DOHH2 (cell line): ENCODE data around the gene PIK3R2.

Source experiments
- H3F3A ChIP-seq: fragments of 200-600 bp; sonication (generic), shearing (Covaris generic); 2 replicates; pipeline ENCODE4 v1.6.0; 2016; ENCODE audit warnings: antibody characterized with exemption, mild to moderate bottlenecking; ENCODE audit not compliant: control insufficient read depth, insufficient read depth
- H3K27ac ChIP-seq: fragments of 200-600 bp; sonication (generic); 2 replicates; pipeline ENCODE4 v1.5.1; 2014; ENCODE audit warnings: low read depth, mild to moderate bottlenecking, low read length, moderate library complexity
- H3K27me3 ChIP-seq: fragments of 200-600 bp; sonication (generic); 2 replicates; pipeline ENCODE4 v1.6.1; 2014; ENCODE audit warnings: mild to moderate bottlenecking, low read length, mixed read lengths; ENCODE audit not compliant: control insufficient read depth
- H3K36me3 ChIP-seq: fragments of 200-600 bp; sonication (generic); 2 replicates; pipeline ENCODE4 v1.6.1; 2014; ENCODE audit warnings: mild to moderate bottlenecking, low read length, moderate library complexity, mixed read lengths; ENCODE audit not compliant: control insufficient read depth
- H3K4me1 ChIP-seq: fragments of 200-600 bp; sonication (generic); 2 replicates; pipeline ENCODE4 v1.6.1; 2014; ENCODE audit warnings: mild to moderate bottlenecking, low read length, mixed read lengths; ENCODE audit not compliant: control insufficient read depth
- H3K4me2 ChIP-seq: fragments of 200-600 bp; sonication (generic); 2 replicates; pipeline ENCODE4 v1.6.0; 2014; ENCODE audit warnings: mild to moderate bottlenecking, low read length, moderate library complexity
- H3K4me3 ChIP-seq: fragments of 200-600 bp; sonication (generic); 2 replicates; pipeline ENCODE4 v1.5.1; 2014; ENCODE audit warnings: mild to moderate bottlenecking, low read length, mixed read lengths
- H3K79me2 ChIP-seq: fragments of 200-600 bp; sonication (generic); 2 replicates; pipeline ENCODE4 v1.6.1; 2014; ENCODE audit warnings: mild to moderate bottlenecking, low read length, mixed read lengths; ENCODE audit not compliant: control insufficient read depth
- H3K9me2 ChIP-seq: fragments of 200-600 bp; sonication (generic); replicated peaks from 2 replicates; pipeline ENCODE4 v1.6.1; 2014; ENCODE audit warnings: mild to moderate bottlenecking, low read length, mixed read lengths; ENCODE audit not compliant: control insufficient read depth
- H3K9me3 ChIP-seq: fragments of 200-600 bp; sonication (generic); 2 replicates; pipeline ENCODE4 v1.6.1; 2014; ENCODE audit warnings: antibody characterized with exemption, low read length, mixed read lengths; ENCODE audit not compliant: control insufficient read depth, insufficient read depth
- H4K20me1 ChIP-seq: fragments of 200-600 bp; sonication (generic); 2 replicates; pipeline ENCODE4 v1.6.0; 2014; ENCODE audit warnings: low read depth, mild to moderate bottlenecking, antibody characterized with exemption, low read length, moderate library complexity; ENCODE audit not compliant: control insufficient read depth, insufficient read depth
- EZH2phosphoT487 ChIP-seq: fragments of 200-600 bp; sonication (generic); IDR thresholded peaks from 2 replicates; pipeline ENCODE4 v1.6.1; 2017; ENCODE audit warnings: borderline replicate concordance, mild to moderate bottlenecking, antibody characterized with exemption, low read length, moderate library complexity, mixed read lengths
- TF ChIP-seq, protein P1 (sequence below): fragments of 200-600 bp; sonication (generic); IDR thresholded peaks from one replicate; pipeline ENCODE4 v1.5.1; 2014; ENCODE audit warnings: antibody characterized with exemption, mild to moderate bottlenecking, low read depth, low read length; ENCODE audit not compliant: poor library complexity, severe bottlenecking

The PIK3R2 gene

DNA sequence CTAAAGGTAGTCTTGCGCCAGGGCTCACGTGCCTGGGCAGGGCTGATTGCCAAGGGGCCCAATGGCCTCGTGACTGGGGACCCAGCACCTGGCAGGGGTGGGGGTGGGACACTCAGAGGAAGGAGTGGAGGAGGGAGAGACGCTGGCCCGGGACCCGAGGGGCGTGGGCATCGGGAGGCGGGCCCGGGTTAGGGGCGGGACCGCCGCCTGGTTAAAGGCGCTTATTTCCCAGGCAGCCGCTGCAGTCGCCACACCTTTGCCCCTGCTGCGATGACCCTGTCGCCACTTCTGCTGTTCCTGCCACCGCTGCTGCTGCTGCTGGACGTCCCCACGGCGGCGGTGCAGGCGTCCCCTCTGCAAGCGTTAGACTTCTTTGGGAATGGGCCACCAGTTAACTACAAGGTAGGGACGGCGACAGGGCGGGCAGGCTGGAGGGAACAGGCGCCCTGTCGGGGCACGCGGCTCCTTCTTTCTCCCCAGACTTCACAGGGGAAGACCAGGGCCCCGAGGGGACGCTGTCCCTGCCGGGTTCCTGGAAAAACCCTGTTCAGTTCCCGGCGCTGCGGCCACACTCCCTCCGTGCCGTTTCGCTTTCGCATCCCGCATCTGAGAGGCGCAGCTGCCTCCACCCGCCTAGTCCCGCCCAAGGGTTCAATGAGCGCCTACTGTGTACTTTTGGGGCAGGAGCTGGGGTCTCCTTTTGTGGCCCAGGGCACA is 20.8 kb downstream of the PIK3R2 start, which contains the start of gene IFI30:
IFI30 (plus strand) TSS at position 242 of the 717 bp plus-strand sequence; CDS start at position 271, 29 bp downstream.
- Histone ChIP-seq H3K4me2 (peak within 1 kb of the TSS; percentile 99), H3K79me2 (peaks cover 46% of the 10 kb centered on the region), H3K36me3 (peaks cover 49% of the 10 kb centered on the region), H3K9me3 (no peaks in the 10 kb centered on the region), H3K4me3 (peak within 1 kb of the TSS; percentile 96), H4K20me1 (peaks cover 9% of the 10 kb centered on the region), H3F3A (peaks cover 36% of the 10 kb centered on the region), H3K9me2 (no peaks in the 10 kb centered on the region), H3K4me1 (peaks cover 73% of the 10 kb centered on the region), H3K27ac (peak within 1 kb of the TSS; percentile 97), H3K27me3 (no peaks in the 10 kb centered on the region)
- no peak for TF ChIP-seq EZH2phosphoT487
- TF ChIP-seq, protein P1, sequence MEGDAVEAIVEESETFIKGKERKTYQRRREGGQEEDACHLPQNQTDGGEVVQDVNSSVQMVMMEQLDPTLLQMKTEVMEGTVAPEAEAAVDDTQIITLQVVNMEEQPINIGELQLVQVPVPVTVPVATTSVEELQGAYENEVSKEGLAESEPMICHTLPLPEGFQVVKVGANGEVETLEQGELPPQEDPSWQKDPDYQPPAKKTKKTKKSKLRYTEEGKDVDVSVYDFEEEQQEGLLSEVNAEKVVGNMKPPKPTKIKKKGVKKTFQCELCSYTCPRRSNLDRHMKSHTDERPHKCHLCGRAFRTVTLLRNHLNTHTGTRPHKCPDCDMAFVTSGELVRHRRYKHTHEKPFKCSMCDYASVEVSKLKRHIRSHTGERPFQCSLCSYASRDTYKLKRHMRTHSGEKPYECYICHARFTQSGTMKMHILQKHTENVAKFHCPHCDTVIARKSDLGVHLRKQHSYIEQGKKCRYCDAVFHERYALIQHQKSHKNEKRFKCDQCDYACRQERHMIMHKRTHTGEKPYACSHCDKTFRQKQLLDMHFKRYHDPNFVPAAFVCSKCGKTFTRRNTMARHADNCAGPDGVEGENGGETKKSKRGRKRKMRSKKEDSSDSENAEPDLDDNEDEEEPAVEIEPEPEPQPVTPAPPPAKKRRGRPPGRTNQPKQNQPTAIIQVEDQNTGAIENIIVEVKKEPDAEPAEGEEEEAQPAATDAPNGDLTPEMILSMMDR, result no peak

DNA sequence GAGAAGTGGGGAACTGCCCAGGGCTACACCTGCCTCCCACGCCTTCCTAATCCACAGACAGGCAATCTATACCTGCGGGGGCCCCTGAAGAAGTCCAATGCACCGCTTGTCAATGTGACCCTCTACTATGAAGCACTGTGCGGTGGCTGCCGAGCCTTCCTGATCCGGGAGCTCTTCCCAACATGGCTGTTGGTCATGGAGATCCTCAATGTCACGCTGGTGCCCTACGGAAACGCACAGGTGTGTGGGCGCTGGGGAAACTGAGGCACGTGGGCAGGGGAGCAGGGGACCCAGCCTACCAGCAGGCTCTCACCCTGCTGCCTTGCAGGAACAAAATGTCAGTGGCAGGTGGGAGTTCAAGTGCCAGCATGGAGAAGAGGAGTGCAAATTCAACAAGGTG is 22.0 kb downstream of the PIK3R2 start:
- Histone ChIP-seq H3K4me3 (peak overlapping the region; percentile 96), H3K79me2 (peaks cover 46% of the 10 kb centered on the region), H3K9me3 (no peaks in the 10 kb centered on the region), H3K4me1 (peaks cover 73% of the 10 kb centered on the region), H4K20me1 (peaks cover 9% of the 10 kb centered on the region), H3F3A (peaks cover 36% of the 10 kb centered on the region), H3K27me3 (no peaks in the 10 kb centered on the region), H3K9me2 (no peaks in the 10 kb centered on the region), H3K27ac (peak overlapping the region; percentile 97), H3K36me3 (peaks cover 52% of the 10 kb centered on the region), H3K4me2 (peak overlapping the region; percentile 99)
- no peak for TF ChIP-seq EZH2phosphoT487
- TF ChIP-seq, protein P1, result no peak

DNA sequence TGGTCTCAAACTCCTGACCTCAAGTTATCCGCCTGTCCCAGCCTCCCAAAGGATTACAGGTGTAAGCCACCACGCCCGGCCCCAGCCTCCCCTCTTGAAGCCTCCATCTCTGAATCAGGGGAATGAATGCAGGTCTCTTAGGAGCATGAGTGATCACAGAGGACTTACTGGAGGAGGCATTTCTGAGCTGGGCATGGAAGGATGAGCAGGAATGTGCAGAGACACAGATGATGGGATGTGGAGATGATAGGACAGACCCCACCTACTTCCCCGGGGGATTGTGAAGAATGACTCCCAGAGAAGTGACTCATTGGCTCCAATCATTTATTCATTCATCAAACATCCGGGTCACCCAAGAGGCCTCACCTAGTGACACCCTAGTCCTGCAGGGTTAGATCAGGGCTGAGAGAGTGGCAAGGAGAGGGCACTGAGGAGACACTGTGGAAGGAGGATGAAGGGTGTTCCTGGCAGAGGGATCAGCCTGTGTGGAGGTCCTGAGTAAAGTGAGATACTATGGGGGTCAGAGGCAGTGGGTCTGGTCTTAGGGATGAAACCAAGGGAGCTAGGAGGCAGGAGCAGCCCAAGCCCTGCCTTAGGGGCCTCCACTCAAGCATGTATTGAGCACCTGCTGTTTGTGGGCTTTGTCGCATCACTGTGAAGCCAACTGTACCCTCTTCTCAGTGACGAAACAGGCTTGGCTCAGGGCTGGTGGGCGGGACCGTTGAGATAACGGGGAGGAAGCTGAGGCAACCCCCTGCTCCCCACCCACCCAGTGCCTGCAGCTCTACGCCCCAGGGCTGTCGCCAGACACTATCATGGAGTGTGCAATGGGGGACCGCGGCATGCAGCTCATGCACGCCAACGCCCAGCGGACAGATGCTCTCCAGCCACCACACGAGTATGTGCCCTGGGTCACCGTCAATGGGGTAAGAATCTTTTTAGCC is 23.7 kb downstream of the PIK3R2 start:
- peak overlapping the region; percentile 10 for H3K4me2 ChIP-seq
- no peak for TF ChIP-seq EZH2phosphoT487
- TF ChIP-seq, protein P1, result no peak
- peaks cover 46% of the 10 kb centered on the region for H3K79me2 ChIP-seq
- peak overlapping the region; percentile 2; the same call in 1 of the 2 replicates for H3K4me3 ChIP-seq
- H3K9me2 ChIP-seq, result no peaks in the 10 kb centered on the region
- H3K27ac ChIP-seq, result no peak overlapping the region
- H3K4me1 ChIP-seq, result peaks cover 73% of the 10 kb centered on the region
- H3K36me3 ChIP-seq, result peaks cover 55% of the 10 kb centered on the region
- peaks cover 9% of the 10 kb centered on the region for H4K20me1 ChIP-seq
- H3K27me3 ChIP-seq, result no peaks in the 10 kb centered on the region
- no peaks in the 10 kb centered on the region for H3K9me3 ChIP-seq
- H3F3A ChIP-seq, result peaks cover 27% of the 10 kb centered on the region
